HG02571 (cell line): ENCODE measurements around the gene PRIM2.
"Not testable (repeated sequence)": the region's sequence is repeated elsewhere in the genome, so short reads cannot be mapped to it uniquely, and the experiment has no call there.

Source experiments
- ATAC-seq: cut with Tn5 transposase; IDR thresholded peaks from one replicate; pipeline ENCODE4 v1.9.1; 2021; ENCODE audit warnings: mild to moderate bottlenecking, moderate library complexity; ENCODE audit not compliant: unreplicated experiment

The PRIM2 gene

GRCh38 chr6:57362340-57362739 lies 44.9 kb downstream of the PRIM2 start:
- ATAC-seq, result not testable (repeated sequence)

- ATAC-seq, result not testable (repeated sequence)
These were observed 47.7 kb downstream of the PRIM2 start for GRCh38 chr6:57365076-57365583.

DNA sequence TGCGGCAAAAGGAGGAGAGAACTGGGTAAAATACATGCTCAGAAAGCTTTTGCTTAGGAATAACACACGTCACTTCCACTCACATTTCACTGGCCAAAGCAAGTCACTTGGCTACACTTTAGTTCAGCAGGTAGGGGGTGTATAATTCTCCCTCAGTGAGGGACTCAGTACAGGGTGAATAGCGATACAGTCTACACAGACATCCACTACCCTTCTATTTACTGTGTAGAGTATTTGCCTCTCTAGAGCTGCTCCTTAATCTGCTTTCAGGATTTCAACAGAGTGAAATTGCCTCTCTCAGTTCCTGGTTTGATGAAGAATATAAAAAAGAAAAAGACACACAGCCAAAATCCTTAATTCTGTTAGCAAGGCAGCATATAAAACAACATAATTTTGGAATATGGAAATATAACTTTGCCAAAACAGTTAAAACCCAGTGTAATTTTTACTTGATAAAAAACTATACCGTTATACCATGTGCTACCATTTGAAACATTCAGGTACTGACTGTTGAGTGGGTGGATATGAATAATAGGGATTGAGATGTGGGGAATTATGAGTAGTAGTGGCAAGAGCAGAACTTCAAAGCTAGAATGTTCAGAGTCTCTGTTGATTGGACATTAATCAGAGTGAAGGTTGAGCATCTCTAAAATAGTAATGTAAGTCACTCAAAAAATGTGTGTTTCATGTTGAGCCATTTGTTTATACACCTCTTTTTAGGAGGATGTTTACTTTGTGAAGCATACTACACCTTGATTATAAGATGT lies 51.7 kb downstream of the PRIM2 start:
- ATAC-seq, result not testable (repeated sequence)

DNA sequence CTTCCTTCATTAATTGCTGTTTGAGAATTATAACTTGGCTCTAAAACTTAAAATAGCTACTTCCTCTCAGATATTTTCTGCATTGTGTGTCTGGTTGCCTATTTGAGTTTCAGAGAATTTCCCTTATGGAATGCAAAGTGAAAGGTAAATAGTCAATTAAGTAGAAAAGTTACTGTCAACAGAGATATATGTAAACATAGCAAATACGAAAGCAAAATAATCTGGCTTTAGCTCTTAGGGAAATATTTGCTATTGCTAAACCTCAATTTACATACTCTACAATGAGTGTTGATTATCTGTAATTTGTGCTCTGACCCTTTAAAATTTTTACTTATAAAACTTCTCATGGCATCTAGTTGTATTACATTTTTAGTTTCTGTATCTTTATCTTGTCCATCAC lies 54.3 kb downstream of the PRIM2 start:
- not testable (repeated sequence) for ATAC-seq

GRCh38 chr6:57374764-57375163 lies 57.3 kb downstream of the PRIM2 start:
- not testable (repeated sequence) for ATAC-seq

DNA sequence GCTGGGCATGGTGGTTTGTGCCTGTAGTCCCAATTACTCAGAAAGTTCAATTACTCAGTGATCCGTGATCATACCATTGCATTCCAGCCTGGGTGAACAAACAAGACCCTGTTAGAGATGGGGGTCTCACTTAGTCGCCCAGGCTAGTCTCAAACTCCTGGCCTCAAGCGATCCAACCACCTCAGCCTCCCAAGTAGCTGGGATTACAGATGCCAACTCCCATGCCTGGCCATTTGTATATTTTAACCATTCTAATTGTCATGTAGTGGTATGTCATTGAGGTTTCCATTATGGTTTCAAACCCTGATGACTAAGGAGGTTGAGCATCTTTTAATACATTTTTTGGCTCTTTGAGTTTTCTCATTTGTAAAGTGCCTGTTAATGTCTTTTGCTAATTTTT lies 58.7 kb downstream of the PRIM2 start:
- not testable (repeated sequence) for ATAC-seq

DNA sequence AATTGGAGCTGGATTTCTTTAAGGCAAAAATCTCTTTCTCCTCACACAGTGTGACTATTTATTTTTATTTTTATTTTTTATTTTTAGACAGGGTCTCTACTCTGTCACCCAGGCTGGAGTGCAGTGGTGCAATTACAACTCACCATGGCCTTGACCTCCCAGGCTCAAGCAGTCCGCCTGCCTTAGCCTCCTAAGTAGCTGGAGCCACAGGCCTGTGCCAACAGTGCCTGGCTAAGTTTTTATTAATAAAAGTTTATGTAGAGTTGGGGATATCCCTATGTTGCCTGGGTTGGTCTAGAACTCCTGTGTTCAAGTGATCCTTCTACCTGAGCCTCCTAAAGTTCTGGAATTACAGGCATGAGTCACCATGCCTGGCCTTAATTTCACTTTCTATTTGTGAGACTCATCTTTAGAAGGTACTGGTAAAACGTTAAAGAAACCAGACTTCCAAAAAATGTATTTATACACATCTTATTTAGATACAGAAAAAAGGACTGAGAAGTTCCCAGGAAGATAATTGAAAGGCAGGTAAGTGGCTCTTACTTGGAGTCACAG lies 71.7 kb downstream of the PRIM2 start:
- ATAC-seq, result not testable (repeated sequence)

- not testable (repeated sequence) for ATAC-seq
These were observed 73.4 kb downstream of the PRIM2 start for GRCh38 chr6:57390818-57391217.

GRCh38 chr6:57392047-57392446 lies 74.6 kb downstream of the PRIM2 start:
- ATAC-seq, result not testable (repeated sequence)

GRCh38 chr6:57419341-57419740 lies 101.9 kb downstream of the PRIM2 start:
- not testable (repeated sequence) for ATAC-seq

- ATAC-seq, result no peak
These were observed 104.1 kb downstream of the PRIM2 start for GRCh38 chr6:57421503-57421902.

DNA sequence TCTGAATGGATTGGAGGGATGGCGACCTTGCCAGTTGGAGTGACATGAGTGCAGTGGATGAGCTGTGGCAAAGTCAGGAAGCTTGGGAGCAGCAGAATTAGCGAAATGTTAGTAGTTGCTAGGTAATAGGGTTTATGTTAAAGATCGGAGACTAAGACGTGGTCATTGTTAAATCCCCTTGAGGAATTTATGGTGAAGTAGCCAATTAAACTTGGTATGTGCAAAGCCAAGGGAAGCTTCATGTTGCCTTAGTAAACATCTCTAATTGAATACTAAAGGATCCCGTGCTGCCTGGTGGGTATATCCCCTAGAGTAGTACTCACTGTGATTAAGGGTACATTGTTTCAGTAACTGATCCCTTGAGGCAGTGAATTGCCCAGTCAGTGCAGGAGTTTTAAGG lies 106.0 kb downstream of the PRIM2 start:
- ATAC-seq, result no peak

- not testable (repeated sequence) for ATAC-seq
These were observed 114.3 kb downstream of the PRIM2 start for GRCh38 chr6:57431742-57432141.

DNA sequence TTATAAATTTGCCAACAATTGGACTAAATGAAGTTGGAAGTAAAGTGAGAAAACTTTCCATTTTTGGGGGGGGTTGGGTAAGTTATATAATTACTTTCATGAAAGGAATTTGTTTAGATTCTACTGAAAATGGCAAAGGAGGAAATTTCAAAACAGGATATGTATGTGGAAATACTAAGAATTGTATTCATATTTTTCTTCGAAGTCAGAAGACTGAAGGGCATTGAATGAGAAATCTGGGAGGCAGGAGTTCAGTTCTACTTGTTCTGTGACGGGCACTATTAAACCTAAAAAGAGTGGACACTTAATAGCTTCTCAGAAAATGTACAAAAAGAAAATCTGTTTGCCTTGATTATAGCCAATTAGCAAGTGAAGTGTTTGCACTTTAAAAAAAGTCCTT lies 114.7 kb downstream of the PRIM2 start:
- ATAC-seq, result no peak

DNA sequence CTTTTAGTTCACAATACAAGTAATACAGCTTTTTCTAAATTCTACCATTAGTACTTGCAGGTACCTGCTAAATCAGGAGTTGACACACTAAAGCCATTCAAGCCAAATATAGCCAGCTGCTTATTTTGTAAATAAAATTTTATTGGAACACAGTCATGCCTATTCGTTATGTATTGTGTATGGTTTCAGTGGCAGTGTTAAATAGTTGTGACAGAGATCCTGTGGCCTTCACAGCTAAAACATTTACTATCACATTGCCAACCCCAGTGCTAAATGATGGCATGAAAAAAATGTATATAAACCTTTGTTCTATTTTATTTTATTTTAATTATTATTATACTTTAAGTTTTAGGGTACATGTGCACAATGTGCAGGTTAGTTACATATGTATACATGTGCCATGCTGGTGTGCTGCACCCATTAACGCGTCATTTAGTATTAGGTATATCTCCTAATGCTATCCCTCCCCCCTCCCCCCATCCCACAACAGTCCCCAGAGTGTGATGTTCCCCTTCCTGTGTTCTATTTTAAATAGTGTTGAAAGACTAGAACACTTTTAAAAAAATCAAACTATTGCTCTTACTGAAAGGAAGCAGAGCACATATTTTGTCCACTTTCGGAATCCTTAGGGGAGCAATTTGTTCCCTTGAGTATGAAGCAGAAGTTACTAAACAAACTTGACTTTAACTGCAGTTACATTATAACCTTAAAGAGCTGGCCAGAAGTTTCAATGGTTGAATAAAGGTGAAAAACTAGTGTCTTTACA lies 115.7 kb downstream of the PRIM2 start:
- ATAC-seq, result no peak

DNA sequence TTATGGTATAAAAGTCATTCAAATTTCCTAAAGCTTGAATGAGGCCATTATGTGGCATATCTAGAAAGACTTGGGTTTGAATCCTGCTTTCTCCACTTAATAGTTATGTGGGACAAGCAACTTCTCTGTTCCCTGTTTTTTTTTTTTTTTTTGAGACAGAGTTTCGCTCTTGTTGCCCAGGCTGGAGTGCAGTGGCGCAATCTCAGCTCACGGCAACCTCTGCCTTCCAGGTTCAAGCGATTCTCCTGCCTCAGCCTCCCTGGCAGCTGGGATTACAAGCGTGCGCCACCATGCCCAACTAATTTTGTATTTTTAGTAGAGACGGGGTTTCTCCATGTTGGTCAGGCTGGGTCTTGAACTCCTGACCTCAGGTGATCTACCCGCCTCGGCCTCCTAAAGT lies 116.4 kb downstream of the PRIM2 start:
- not testable (repeated sequence) for ATAC-seq

- no peak for ATAC-seq
These were observed 117.5 kb downstream of the PRIM2 start for GRCh38 chr6:57434944-57435343.

DNA sequence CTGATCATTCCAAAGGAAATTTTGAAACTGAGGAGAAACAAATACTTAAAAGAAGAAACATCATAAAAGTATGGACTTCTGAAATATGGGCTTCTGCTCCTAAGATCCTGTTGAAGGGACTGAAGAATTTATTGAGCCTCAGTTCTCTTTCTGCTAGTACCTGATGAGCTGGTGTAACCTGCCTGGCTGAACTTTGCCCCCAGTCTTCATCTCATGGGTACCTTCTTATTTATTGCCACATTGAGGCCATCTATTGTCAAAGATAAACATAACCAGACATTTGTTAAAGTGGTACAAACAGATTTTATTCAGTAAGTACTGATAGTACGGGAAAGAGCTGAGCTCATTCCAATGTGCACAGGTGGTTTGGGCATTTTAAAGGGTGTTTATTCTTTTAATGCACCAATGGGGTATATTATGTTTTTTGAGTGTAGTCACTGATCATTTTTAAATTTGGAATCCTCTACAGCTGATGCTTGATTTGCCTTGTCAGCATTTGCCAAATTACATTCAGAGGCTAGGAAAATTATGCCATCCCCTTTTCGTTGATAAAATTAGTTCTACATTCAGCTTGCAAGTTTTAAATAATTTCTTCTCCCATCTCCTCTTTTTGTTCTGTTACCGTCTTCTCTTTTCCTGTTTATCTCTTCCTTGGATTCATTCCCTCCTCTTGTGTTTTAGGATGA lies 118.2 kb downstream of the PRIM2 start:
- no peak for ATAC-seq

GRCh38 chr6:57440735-57441134 lies 123.3 kb downstream of the PRIM2 start:
- not testable (repeated sequence) for ATAC-seq

- ATAC-seq, result not testable (repeated sequence)
These were observed 124.7 kb downstream of the PRIM2 start for GRCh38 chr6:57442133-57442532.

DNA sequence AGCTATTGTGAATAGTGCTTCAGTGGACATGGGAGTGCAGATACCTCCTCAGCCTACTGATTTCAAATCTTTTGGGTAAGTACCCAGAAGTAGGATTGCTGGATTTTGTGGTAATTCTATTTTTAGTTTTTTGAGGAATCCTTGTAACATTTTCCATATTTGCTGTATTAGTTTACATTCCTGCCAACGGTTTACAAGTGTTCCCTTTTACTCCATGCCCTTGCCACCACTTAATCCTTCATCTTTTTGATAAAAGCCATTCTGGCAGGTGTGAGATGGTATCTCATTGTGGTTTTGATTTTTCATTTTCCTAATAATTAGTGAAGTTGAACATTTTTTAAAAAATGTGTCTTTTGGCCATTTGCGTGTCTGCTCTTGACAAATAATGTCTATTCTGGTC lies 125.8 kb downstream of the PRIM2 start:
- ATAC-seq, result not testable (repeated sequence)
